HG03175 (cell line): ENCODE results near the gene BHMT.

ENCODE experiments used
- ATAC-seq: cut with Tn5 transposase; IDR thresholded peaks from one replicate; pipeline ENCODE4 v1.9.1; 2021; ENCODE audit warnings: mild to moderate bottlenecking, moderate library complexity; ENCODE audit not compliant: unreplicated experiment

BHMT gene, protein sequence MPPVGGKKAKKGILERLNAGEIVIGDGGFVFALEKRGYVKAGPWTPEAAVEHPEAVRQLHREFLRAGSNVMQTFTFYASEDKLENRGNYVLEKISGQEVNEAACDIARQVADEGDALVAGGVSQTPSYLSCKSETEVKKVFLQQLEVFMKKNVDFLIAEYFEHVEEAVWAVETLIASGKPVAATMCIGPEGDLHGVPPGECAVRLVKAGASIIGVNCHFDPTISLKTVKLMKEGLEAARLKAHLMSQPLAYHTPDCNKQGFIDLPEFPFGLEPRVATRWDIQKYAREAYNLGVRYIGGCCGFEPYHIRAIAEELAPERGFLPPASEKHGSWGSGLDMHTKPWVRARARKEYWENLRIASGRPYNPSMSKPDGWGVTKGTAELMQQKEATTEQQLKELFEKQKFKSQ

DNA sequence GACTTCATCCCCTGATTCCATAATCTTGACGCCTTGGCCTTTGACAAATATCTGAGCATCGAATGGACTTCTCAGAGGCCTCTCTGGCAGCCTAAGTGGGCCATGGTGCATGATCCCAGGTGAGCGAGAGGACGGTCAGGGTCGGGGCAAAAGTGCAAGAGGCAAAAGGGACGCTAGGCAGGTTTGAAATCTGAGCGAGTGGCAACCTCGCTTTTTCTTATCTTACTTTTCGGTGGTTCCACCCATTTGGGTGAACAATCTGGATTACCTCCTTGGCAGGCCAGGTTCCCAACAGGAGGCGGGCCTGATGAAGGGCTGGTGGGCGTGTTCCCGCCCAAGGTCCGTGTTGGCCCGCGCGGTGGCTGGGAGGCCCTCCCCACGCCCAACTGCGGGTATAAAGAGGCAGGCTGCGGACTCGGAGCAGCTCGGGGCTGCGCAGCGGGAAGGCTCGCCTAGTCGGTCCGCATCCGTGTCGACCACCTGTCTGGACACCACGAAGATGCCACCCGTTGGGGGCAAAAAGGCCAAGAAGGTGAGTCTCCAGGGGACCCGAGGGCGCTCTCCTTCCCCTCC is at the start of gene BHMT:
Gene BHMT (plus strand): TSS at position 423 of the 573 bp plus-strand sequence. CDS start 77 bp downstream, at position 500.
- ATAC-seq: no peak

DNA sequence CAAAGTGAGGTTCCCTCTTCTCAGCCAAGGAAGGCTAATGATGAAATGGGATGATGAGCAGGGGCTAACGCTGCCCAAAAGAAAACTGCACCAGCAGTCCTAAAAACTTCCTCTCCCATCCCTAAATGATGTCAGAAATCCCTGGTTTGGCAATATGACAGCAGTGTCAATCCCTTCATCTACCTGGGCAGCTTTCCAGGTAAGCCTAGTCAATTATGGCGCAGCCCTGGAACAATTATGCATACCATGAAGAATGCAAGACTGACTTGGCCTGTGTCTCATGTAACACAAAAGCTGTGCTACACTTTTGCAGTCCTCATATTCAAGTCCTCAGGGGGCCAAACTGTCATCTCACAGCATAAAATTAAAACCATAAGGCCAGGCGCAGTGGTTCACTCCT is 49.2 kb upstream of the BHMT start:
- ATAC-seq: no peak

DNA sequence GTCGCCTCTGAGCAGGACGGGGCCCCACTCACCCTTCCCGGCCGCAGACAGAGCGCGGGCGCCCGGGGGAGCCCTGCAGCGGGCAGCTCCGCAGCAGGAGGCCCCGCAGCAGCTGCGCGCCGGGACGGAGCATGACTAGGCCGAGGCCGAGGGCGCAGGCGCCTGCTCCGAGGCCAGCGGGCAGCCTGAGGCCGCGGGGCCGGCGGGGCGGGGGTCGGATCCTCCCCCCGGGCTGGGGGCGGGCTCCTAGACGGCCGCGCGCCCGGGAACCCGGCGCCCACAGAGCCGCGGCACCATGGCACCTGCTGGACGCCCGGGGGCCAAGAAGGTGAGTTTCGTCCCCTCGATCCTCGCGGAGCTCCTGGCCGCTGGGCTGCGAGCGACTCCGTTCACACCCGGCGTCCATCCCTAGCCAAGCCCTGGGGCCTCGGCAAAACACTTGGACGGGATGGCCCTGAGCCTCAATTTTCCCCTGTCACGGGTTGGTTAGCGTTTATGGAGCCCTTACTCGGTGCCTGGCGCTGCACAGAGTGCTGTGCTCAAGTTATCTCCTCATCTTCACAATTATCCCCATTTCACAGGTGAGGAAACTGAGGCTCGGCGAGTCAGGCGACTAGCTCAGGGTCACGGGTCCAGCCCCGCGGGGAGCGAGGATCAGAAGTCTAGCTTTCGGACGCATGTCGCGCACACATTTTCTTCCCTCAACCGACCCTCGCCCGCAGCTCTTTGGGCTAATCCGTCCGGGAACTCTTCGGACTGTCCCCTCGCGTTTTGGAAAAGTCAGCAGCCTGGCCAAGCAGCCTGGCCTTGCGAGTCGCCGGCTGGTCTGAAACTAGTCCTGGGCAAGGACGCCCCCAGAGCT is 41.9 kb upstream of the BHMT start, which contains the start of the genes BHMT2 and DMGDH:
Gene BHMT2 (plus strand): TSS at position 280 of the 862 bp plus-strand sequence. CDS start 16 bp downstream, at position 296.
Gene DMGDH (minus strand): TSS at position 187 of the 862 bp plus-strand sequence. CDS start 54 bp downstream, at position 133.
- no peak for ATAC-seq

DNA sequence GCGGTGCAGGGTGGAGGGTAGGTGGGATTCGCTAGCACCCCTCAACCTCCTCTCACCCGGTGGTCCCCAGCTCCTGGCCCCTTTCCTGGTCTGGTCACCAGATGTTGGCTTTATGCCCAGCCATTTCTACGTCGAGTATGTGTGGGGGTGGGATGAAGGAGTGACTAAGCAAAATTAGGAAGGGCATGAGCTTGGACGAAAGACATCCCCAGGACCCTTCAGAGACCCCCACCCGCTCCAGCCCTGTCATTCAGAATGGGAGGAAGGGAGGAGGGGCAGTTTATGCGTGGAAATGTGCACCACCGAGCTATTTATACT is 41.3 kb upstream of the BHMT start:
- ATAC-seq: no peak

DNA sequence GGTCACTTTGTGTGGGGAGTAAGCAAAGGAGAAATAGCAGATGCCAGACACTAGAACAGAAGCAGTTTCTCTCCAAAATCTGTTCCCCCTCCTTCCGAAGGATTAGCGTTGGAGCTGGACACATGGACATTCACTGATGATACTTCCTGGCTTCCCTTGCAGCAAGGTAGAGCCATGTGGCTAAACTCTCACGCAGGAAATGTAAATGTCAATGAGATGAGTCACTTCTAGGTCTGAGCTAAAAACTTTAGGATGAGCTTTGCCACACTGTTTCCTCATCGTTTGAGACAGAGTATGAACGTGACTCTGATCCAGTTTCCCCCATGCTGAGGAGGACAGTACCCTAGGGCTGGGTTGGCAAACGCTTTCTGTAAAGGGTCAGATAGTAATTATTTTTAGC is 37.0 kb upstream of the BHMT start:
- ATAC-seq: no peak

DNA sequence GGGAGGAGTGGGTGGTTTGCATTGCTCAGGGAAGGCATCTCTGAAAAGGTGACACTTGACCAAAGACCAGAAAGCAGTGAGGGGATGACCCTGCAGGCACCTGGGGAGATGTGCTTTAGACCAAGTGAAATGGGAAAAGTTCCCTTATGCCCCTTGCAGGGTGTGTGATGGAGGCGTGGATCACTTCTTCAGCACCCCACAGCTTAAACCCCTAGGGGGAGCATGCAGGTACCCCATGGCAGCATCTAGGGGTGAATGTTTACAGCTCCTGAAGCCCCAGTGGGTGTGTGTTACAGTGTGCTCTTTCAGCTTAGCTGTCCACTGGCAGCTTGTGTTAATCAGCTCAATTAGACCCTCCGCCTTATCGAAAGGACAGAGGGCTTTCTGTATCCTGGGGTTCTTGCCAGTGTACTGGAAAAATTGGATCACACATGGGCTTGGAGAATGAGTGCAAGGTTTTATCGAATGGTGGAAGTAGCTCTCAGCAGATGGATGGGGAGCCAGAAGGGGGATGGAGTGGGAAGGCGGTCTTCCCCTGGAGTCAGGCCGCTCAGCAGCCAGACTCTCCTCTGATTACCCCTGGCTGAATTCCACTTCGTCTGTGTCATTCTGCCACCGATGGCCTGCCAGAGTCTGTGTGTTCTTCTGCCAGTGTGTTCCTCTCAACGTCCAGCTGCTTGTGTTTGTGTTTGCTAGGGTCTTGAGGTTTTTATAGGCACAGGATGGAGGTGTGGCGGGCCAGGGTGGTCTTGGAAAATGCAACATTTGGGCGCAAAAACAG is 35.8 kb upstream of the BHMT start:
- ATAC-seq: no peak

DNA sequence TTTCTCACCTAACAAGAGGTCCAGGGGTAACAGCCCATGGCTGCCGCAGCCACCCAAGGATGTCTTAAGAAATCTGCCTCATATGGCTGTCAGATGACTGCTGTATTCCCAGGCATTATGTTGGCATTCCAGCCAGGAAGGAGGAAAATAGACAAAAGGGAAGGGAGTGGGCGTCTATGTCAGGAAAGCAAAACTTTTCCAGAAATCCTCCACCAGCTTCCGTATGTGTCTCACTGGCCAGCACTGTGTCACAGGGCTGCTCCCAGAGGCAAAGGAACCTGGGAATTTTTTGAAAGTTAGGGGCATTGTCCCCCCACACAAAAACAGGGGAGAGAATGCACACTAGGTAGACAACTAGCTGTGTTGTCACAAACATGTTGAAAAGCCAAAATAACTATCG is 34.8 kb upstream of the BHMT start:
- ATAC-seq: no peak

DNA sequence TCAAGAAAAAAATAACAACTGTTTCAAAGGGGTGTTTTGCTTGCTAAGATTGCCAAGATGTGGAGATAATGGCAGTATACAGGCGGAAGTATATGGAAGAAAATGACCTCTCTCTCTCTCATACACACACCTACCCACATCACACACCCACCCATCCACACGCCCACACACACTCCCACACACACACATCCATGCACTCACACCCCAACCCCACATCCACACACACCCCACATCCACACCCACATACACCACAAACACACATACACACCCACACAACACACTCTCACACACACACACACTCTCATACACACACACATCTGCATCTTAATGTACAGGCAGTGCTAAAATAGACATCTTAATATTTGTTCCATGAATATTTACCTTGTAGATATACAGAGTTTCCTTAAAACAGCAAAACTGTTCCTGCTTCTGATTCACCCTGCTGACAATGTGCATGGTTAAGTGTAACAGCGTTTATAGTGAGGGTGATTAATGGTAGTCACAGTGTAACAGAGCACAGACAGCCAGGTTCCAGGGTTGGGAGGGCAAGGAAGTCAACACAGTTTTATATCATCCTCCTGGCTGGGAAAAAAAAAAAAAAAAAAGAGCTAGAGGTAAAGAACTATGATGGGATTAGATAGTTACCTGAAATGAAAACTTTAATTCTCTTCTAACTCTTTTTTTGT is 33.8 kb upstream of the BHMT start:
- ATAC-seq: no peak

DNA sequence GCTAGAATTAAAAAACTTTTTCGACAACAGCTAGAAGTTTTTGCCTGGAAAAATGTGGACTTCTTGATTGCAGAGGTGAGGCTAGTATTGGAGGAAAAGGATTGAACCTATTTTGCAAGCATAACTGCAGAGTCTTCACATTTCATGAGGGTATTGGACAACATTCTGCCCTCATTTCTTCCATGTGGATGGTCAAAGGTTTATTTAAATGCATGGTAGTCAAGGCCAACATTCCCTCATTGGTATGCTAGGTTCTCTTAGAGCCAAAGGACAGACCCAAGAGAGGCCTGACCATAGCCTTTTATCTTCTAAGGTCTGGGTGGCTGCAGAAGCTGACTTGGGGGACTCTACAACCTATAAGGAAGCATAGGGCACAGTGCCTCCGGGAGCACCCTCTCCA is 30.8 kb upstream of the BHMT start:
- ATAC-seq: no peak

DNA sequence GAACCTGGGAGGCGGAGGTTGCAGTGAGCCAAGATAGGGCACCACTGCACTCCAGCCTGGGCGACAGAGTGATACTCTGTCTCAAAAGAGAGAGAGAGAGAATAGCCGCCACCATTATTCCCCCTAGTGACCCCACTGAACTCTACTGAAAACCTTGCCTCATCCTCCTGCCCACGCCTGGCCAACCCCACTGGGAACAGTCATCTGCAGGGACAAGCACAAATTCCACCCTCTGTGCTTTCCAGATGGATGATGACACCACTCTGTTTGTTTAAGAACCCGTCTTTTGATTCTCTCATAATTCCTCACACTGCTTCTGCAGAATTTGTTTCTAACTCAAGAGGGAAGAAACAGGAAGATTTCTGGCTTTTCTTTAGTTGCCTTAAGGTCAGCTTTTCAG is 29.8 kb upstream of the BHMT start:
- no peak for ATAC-seq

DNA sequence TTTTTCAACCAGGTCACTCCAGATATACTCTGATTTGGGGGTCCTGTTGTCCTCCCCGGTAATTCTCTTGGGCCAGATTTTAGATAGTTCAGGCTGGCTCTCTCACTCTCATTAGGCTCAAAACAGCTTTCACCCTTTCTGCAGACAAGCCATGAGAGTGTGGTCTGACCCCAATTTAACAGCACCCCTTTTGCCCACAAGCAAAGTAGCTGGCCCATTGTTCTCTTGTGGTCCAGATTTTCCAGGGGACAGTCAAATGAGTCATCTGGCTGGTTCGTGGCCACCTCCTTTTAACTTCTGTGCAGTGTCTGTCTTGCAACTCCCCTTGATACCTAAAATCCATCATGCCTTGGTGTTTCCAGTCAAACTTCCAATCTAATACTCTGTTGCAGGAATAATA is 25.5 kb upstream of the BHMT start:
- no peak for ATAC-seq

DNA sequence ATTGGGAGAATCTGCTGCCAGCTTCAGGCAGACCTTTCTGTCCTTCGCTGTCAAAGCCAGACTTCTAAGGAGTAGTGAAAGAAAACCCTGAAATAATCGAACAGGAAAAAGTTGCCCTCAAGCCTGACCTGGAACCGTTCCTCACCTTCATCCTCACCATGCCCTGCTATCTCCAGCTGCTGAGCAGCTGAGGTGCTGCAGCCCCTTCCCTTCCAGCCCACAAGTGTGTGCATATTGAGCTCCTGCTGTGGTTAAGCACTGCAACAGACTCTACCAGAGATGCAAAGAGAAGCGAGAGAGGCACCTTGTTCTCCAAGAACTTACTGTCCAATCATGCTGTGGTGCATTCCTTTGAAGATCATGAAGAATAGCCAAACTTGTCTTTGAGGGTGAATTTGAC is 23.1 kb upstream of the BHMT start:
- no peak for ATAC-seq

DNA sequence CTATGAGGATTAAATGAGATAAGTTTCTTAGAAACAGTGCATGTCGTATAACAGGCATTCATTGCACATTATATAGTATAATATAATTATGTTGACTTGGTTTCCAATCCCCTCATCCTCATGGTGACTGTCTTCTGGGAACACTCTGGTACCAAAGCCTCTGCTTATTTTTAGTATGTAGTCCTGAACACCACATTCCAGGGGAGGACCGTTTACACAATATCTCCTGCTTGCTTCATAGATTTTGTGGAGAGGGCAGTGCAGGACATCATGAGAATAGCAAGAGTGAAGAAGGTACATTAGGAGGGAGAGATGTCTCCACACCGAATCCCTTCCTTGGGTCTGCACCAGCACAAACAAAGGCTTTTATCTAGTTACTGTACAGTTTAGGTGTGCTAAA is 20.5 kb upstream of the BHMT start:
- no peak for ATAC-seq

DNA sequence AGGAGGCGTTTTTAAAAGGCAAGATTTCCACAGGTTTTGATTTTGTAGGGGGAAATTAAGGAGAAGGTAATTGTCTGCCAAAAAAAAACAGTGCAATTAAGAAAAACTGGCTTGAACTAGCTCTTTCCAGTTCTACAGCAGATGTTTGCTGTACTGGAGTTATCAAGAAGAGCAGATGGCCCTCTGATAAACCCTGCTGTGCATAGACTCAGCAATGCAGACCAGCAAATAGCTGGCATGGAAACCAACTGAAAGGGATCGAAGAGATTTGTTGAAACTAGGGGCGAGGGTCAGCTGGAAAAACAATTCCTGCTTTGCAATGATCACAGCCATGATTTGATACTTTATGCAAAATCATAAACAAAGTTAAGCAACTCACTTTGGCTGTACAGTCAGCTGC is 17.8 kb upstream of the BHMT start:
- ATAC-seq: no peak

DNA sequence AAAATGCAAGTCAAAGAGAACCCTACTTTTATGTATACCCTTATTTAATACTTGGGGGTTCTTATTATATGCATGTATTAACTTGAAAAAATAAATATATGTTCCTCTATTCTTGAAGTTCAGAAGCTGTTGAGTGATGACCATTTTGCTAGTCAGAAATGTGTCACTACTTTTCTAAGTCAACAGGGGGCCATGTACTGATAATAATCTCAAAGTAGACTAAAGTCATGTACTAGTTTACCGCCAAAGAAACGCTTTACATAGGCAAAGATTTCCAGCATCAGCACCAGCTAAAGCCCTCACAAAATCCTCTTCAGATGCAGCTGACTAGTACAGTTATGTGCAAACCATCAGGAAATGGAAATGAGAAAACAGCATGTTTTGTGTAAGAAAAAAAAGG is 5.7 kb upstream of the BHMT start:
- ATAC-seq: no peak

DNA sequence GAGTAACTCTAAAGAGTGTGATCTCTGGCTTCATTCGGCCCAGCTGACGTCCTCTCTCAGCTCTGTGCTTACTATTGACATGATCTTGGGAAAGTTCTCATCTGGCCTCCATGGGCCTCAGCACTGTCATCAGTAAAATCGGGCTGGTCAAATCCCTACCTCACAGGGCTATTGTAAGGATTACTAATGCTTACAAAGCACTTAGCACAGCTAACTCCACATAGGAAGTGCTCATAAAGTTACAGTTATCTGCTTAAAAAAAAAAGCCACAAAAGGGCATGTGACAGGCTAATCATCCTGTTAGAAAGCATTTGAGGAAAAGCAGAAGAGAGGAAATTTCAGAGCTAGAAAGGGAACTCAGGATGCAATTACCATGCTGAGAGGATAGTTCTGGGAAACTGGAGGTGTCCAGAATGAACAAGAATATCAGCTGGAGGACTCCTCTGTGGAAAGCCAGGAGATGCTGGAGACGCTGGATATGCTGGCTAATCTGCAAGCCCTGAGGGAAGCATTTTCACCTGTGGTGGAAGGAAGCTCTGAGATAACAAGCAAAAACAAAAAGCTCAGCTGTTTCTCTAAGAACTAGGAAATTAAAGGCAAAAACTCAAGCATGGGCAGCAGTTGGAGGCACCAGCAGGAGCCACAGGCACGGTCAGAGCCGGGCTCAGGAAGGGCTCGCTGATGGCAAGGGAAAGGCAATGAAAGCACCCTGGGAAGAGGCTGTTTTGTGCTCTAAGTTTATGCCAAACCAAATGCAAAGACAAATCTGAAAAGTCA is 4.4 kb upstream of the BHMT start:
- ATAC-seq: no peak

DNA sequence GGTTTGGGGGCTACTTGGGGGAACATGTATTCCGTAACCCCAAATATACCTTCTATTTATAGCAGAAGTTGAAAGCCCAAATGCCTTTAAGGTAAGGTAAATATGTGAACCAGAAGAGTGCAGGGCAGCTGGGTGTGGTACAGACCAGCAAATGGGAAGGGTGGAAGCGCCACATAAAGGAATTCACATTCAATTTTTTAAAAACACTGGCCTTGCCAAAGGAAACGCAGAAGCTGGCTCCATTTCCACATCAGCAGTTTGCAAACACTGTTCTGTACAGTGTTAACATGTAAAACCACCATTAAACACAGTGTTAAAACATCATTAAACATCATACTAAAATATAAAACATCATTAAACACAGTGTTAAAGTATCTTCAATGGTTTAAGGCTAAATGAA is 3.5 kb upstream of the BHMT start:
- ATAC-seq: no peak

DNA sequence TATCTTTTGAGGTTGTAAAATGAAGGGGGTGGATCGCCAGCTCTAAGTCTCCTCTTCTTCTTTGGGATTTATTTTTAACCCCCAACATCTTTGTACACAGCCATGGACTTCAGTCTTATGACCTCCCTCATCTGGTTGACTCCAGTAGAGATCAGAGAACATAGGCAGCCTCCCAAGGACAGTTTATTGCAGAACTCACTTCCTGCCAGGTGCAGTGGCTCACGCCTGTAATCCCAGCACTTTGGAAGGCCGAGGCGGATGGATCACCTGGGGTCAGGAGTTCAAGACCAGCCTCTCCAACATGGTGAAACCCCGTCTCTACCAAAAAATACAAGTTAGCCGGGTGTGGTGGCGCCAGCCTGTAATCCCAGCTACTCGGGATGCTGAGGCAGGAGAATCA is 2.8 kb upstream of the BHMT start:
- ATAC-seq: no peak
